Stimulated activated naive CD8-positive, alpha-beta T cell treated with anti-CD3 and anti-CD28 coated beads, Interleukin-15, Interleukin-2, amounts not matched to agents 100 U/mL and 50 U/mL, for 24 hours (primary cell): Measurements from ENCODE around the gene CFAP20DC.
"Not testable (repeated sequence)": the region's sequence is repeated elsewhere in the genome, so short reads cannot be mapped to it uniquely, and the experiment has no call there.

Source experiments
- ATAC-seq: fragments of 150-1000 bp; cut with Tn5 transposase; one replicate; pipeline ENCODE4 v1.10.0; 2021
- DNase-seq: peaks from one replicate; pipeline ENCODE4 v3.0.0; 2021

CFAP20DC gene

DNA sequence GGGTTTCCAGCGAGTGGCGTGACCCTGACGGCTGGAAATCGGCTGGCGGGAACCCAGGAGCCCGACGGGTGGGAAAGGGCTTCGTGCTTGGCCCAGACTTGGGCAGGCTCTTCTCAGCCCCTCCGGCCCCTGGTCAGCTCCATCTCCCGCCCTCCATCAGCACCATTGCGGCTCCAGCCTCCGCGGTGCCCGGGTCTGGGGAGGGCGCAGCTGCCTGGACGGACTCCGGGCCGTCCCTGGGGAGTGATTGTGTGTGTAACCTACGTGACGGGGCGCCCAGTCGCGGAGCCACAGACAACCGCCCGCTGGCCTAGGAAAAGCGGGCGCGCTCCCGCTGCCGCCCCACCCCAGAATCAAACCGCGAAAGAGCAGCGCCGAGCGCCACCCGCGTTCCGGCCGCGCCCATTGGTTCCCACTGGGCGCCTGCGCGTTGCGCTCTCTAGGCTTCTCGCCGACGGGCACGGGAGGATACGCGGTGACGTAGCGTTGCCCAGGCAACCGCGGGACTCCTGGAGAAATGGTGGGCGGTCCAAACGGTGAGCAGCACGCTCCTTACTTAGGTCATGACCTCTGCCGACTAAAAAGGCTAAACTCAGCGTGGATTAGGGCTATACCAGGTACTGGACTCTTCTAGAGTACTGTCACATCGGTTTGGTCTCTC, at the start of gene CFAP20DC:
TSS of gene CFAP20DC (minus strand) at position 355 of the 661 bp plus-strand sequence. CDS start 394 bp downstream, outside the sequence.
- DNase-seq: peak; percentile 92
- ATAC-seq: peak; percentile 99

DNA sequence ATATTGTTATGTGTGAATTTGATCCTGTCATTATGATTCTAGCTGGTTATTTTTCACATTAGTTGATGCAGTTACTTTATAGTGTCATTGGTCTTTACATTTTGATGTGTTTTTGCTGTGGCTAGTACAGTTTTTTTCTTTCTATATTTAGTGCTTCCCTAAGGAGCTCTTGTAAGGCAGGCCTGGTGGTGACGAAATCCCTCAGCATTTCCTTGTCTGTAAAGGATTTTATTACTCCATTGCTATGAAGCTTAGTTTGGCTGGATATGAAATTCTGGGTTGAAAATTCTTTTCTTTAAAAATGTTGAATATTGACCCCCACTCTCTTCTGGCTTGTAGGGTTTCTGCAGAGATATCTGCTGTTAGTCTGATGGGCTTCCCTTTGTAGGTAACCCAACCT, 48.7 kb upstream of the CFAP20DC start:
- DNase-seq, ATAC-seq: not testable (repeated sequence)

DNA sequence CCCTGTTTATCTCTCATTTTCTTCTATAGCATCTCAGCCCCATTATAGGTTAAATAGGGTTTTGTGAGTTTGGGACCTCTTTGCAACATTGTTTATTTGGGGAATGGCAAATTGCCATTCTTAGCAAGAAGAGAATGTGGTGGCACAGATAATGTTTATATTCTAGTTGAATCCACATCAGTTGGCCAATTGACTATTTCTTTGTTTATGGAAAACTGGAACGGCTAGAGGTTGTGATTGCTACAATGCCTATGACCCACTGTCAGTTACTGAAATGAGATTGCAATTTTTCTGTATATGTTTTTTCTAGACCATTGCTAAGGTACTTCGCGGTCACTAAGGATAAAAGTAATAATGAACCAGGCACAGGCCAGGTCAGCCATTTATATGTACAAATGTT, 44.6 kb upstream of the CFAP20DC start:
- ATAC-seq (no peak), DNase-seq (no peak)

DNA sequence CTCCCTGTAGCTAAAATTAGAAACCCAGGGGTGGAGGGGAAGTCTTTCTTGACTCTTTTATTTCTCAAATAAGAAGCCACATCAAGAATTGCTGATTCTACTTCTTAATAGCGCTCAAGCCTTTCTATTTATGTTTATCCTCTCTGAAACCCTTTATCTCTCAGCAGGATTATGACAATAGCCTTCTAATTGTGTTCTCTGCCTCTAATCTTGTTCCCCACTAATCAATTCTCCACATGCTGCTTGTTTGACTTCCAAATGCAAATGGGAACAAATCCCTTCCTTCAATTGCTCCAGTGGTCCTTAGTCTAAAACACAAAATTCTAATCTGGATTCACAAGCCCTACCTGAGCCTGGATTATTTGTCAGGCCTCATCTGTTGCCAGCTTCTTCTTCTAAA, 43.7 kb upstream of the CFAP20DC start:
- DNase-seq (no peak), ATAC-seq (no peak)

GRCh38 chr3:59088761-59089160, 38.9 kb upstream of the CFAP20DC start:
- ATAC-seq (no peak), DNase-seq (no peak)

DNA sequence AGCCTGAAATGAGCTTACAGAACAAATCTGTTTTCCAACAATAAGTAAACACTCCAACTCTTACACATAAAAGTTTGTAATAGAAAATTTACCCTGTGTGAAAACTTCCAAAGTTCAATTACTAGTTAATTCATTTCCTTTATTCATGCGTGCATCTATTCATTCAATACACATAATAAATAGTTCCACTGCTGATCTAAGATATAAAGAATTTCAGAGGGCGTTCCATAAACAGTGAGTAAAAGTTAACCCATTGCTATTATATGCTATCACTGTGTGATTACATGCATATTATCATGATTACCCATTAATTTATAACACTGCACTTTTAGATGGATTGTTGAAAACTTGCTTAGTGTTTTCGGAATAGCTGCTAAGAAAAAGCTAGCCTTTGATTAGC, 36.2 kb upstream of the CFAP20DC start:
- no peak for DNase-seq
- ATAC-seq: no peak

- no peak for ATAC-seq
- DNase-seq: no peak
Observed at GRCh38 chr3:59084583-59084982, 34.8 kb upstream of the CFAP20DC start.

DNA sequence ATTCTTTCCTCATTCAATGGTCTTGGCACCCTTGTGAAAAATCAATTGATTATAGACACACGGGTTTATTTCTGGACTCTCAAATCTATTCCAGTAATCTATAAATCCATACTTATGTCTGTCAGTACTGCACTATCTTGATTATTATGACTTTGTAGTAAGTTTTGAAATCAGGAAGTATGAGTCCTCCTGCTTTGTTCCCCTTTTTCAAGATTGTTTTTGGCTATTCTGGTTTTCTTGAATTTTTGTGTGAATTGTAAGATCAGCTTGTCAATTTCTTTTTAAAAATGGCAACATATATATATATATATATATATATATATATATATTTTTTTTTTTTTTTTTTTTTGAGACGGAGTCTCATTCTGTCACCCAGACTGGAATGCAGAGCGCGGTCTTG, 32.3 kb upstream of the CFAP20DC start:
- no peak for DNase-seq
- no peak for ATAC-seq

DNA sequence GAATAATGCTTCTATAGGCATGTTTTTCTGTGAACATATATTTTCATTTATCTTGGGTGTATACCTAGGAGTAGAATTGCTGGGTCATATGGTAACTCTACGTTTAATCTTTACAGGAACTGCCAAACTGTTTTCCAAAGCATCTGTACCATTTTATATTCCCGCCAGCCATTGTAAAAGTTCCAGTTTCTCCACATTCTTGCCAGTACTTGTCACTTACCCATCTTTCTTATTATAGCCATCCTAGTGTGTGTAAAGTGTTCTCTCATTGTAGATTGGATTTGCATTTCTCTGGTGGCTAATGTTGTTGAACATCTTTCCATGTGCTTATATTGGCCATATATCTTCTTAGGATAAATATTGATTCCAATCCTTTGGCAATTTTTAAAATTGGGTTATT, 31.2 kb upstream of the CFAP20DC start:
- ATAC-seq (no peak), DNase-seq (no peak)

DNA sequence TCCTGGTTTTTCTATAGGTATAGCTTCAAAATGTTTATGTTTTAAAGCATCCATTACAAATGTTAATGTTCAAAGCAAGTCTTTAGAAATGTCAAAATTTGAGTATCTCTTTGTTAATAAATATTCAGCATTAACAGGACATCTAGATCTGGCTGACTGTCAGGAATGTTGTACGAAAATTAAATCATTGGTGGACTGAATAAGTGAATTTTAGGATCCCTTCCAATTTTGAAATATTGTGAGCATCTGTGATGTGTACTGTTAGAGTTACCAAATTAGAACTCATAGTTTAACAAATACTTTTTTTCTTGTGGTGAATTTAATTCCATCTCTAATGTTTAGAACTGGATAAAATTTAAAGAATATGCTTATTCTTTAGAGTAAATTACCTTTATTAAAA, 30.1 kb upstream of the CFAP20DC start:
- no peak for ATAC-seq
- no peak for DNase-seq

- ATAC-seq: no peak
- no peak for DNase-seq
Observed at GRCh38 chr3:59074764-59075163, 24.9 kb upstream of the CFAP20DC start.

DNA sequence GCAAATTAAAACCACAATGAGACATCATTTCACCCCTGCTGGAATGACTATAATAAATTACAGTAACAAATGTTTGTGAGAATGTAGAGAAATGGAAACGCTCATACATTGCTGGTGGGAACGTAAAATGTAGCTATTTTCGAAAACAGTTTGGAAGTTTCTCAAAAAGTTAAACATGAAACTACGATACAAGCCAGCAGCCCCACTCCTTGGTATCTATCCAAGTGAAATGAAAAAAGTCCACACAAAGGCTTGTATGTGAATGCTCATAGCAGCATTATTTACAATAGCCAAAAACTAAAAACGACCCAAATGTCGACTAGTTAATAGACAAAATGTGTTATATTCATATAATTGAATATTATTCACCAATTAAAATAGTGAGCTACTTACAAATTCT, 22.9 kb upstream of the CFAP20DC start:
- no peak for ATAC-seq
- DNase-seq: no peak

DNA sequence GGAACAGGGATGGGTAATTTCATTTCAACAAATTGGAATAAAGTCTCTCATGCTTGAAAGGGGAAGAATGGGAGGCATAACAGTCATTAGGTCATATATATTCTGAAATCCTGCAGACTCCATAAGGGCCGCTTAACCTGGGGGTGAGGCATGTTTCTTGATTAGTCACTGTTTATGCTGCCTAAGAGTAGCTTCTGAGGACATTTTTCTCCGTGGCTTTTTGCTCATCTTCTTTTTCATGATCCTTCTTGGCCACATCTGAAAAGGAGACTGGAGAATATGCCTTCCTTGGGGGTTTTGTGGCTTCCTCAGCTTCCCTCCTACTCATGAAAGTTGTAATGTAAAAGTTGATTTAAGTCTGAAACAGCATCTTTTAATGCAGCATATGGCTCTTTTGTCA, 20.0 kb upstream of the CFAP20DC start:
- peak; percentile 57 for ATAC-seq
- DNase-seq: no peak

- DNase-seq: no peak
- ATAC-seq: no peak
Observed at GRCh38 chr3:59065240-59065639, 15.4 kb upstream of the CFAP20DC start.

DNA sequence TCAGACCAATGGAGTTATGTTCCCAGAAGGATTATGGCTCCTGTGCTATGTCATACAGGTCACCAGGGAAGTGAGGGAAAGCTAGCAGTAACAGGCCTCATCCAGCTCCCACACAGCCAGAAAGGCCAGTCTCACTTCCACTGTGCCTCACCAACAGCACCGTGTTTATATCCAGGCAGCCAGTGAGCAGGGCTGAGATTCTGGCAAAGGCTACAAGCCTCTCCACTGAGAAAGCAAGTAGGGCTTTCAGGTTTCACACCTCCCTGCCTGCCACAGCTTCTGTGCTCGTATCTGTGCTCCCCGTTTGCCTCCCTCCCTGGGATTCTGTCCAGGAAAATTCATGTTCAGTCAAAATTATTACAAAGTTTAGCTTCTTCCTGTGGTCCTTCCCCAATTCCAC, 14.9 kb upstream of the CFAP20DC start:
- ATAC-seq: no peak
- no peak for DNase-seq

GRCh38 chr3:59064276-59064675, 14.5 kb upstream of the CFAP20DC start:
- no peak for DNase-seq
- ATAC-seq: no peak

DNA sequence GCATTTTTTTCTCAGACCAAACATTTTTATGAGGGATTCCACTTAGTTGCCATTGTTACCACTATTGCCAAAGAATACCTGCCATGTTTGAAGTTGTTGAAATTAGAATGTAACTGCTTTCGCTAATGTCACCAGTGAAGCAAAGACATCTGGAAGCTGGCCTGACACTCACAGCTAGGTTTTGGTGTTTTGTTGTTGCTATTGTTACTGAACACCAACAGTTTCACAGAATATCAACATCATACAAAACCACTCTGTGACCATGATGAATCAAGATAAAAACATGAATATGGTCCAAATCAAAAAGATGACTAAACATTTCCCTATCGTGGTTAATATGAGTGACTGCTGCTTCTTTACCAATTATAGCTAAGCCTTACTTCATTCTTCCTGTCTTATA, 6.9 kb upstream of the CFAP20DC start:
- no peak for DNase-seq
- ATAC-seq: no peak

DNA sequence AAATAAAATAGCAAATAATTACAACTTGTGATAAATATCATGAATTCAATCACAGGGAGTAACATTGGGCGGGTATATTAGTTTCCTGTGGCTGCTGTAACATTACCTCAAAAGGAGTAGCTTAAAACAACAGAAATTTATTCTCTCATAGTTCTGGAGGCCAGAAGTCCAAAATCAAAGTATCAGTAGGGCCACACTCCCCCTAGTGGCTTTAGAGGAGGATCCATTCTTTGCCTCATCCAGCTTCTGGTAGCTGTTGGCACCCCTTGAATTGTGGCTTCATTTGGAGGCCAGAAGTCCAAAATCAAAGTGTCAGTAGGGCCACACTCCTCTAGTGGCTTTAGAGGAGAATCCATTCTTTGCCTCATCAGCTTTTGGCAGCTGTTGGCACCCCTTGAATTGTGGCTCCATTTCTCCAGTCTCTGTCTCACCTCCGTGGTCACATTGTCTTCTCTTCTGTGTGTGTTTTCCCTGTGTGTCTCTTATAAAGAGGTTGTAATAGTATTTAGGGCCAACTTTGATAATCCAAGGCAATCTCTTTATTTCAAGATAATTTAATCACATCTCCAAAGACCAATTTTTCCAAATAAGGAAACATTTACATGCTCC, 3.1 kb upstream of the CFAP20DC start:
- ATAC-seq (no peak), DNase-seq (no peak)

DNA sequence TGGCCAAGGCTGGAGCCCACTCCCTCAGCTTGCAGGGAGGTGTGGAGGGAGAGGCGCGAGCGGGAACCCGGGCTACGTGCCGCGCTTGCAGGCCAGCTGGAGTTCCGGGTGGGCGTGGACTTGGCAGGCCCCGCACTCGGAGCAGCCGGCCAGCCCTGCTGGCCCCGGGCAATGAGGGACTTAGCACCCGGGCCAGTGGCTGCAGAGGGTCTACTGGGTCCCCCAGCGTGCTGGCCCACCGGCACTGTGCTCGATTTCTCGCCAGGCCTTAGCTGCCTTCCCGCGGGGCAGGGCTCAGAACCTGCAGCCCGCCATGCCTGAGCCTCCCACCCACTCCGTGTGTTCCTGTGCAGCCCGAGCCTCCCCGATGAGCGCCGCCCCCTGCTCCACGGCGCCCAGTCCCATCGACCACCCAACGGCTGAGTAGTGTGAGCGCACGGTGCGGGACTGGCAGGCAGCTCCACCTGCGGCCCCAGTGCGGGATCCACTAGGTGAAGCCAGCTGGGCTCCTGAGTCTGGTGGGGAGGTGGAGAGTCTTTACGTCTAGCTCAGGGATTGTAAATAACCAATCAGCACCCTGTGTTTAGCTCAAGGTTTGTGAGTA, 1.1 kb upstream of the CFAP20DC start:
- ATAC-seq, DNase-seq: not testable (repeated sequence)

GRCh38 chr3:59046839-59047238, 3.0 kb downstream of the CFAP20DC start:
- ATAC-seq (no peak), DNase-seq (no peak)

GRCh38 chr3:59043391-59043790, 6.4 kb downstream of the CFAP20DC start:
- ATAC-seq (no peak), DNase-seq (no peak)

DNA sequence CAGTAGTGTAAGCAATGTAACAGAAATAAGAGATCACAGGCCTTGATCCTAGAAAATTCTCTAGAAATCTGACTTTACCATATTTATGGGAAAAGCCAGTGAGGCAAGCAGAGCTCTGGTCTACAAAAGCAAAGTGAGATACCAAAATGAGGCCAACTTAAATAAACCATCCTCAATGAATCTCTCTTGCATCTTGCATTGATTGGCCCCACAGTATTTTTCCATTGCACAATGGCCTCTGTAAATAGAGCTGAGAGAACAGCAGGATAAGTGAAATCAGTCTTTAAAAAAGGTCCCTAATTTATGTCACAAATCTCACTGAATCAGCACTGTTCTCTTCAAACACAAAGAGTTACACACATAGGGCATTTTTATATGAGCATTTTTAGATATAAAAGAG, 8.9 kb downstream of the CFAP20DC start:
- DNase-seq (no peak), ATAC-seq (no peak)

DNA sequence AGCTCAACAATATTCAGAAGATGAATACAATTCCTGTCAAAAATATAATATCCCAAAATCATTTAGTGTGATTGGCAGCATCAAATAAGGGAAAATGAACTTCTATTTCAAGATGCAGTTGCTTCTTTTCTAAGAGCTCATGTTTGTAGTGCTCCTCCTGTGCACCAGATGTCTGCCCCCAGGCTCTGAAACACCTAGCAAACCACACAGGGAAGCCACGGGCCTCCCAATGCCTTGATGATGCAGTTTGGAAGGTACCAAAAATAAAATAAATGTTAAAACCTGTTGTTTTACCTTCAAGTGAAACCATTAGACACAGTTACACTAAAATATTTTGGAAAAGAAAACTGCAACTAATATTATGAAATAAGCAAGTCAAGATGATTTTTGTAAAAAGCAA, 22.2 kb downstream of the CFAP20DC start:
- ATAC-seq (no peak), DNase-seq (no peak)

DNA sequence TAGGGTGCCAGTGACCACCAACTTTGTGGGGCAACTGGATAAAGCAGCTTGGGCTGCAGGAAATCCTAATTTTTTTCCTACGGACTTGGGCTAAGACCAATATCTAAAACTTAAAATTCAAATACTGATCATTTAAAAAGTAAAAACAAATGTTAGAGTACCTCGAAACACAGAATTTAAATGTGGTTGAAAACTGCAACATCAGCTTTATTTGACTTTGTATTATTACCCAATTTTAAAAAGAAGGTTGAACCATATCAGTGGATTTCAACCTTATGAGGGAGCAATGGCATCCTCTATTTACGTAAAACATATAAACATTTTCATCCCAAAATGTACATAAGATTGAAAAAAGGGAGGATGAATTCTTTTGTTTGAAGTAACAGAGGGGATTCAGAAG, 26.2 kb downstream of the CFAP20DC start:
- no peak for ATAC-seq
- DNase-seq: no peak
